ENCODE measurements around the gene TRIM24.
"Not testable (repeated sequence)": the region's sequence is repeated elsewhere in the genome, so short reads cannot be mapped to it uniquely, and the experiment has no call there.

The TRIM24 gene

DNA sequence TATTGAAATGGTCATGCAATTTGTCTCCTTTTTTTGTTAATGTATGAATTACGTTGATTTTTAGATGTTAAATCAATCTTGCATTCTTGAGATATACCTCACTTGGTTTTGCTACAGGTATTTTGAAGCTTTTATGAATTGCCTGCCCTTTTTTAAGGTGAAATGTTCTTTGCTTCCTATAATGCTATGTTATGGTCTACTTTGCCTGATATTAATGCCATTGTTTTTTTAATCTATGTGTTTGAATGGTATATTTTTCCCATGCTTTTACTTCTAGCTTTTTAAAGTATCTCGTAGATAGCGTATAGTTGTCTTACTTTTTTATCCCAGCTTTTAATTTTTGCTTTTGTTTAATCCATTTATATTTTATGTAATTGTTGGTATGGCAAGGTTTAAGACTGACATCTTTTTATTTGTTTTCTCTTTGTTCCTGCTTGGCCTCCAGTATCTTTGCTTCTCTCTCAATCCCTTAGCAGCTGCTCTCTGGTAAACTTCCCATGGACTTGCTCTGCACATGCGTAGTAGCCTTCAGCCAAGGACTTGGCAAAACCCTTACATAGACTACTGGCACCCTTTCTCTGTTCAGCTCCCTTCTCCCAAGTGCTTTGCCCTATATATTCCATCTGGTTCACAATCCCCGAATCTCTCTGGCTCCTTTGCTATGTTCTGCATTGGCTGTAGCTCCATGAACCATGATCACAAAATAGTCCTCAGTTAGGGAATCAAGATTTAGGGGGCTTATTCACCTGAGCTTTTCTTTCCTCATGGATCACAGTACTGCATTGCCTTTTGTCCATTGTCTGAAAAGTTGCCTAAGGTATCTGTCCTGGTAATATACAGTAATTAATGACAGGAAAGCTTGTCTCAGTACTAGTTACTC, 8.4 kb downstream of the TRIM24 start:
- Histone ChIP-seq H3K27ac (ENCODE audit: low read depth, low read length) (no peak overlapping the region), H3K4me1 (ENCODE audit: control insufficient read depth, insufficient read depth, low read length) (no peaks in the 10 kb centered on the region), H3K27me3 (ENCODE audit: control insufficient read depth, insufficient read depth, low read length) (no peaks in the 10 kb centered on the region), H3K9ac (ENCODE audit: low read length) (no peak overlapping the region), H3K36me3 (ENCODE audit: control insufficient read depth, insufficient read depth, low read length) (no peaks in the 10 kb centered on the region), H3K4me3 (ENCODE audit: low read length) (no peak overlapping the region)

DNA sequence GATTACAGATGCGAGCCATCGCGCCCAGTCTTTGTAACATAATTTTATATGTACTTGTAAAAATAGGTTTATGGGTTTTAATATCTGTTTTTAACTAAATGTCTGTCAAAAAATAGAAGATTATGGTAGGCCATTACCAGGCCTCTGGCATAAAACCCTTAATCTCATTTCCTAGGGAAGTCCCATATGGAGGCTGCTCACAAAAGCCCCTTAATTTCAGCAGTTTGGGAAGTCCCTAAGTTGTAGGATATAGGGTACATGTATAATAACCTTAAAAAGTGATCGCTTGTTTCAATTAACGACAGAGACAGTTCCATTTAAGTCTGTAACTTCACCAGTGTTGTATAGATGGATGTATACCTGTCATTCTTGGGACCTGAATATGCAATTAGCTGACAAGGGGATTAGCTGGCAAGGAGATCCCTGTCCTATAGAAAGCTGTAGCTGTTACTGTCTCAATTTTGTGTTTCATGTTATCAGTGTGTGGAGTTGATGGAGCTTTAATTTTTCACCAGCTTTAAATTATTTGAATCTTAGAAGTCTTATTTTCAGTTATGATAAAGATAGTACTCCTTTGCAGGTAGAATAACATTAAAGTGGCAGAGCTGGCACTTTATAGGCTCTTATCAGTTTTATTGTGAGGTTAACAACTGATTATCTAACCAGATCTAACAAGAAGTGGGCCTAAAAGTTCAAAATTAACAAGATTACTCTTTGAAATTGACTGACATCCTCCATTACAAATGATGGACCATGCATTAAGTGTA, 10.5 kb downstream of the TRIM24 start:
- Histone ChIP-seq H3K27ac (ENCODE audit: low read depth, low read length) (no peak overlapping the region), H3K9ac (ENCODE audit: low read length) (no peak overlapping the region), H3K27me3 (ENCODE audit: control insufficient read depth, insufficient read depth, low read length) (no peaks in the 10 kb centered on the region), H3K4me1 (ENCODE audit: control insufficient read depth, insufficient read depth, low read length) (no peaks in the 10 kb centered on the region), H3K4me3 (ENCODE audit: low read length) (no peak overlapping the region), H3K36me3 (ENCODE audit: control insufficient read depth, insufficient read depth, low read length) (no peaks in the 10 kb centered on the region)

DNA sequence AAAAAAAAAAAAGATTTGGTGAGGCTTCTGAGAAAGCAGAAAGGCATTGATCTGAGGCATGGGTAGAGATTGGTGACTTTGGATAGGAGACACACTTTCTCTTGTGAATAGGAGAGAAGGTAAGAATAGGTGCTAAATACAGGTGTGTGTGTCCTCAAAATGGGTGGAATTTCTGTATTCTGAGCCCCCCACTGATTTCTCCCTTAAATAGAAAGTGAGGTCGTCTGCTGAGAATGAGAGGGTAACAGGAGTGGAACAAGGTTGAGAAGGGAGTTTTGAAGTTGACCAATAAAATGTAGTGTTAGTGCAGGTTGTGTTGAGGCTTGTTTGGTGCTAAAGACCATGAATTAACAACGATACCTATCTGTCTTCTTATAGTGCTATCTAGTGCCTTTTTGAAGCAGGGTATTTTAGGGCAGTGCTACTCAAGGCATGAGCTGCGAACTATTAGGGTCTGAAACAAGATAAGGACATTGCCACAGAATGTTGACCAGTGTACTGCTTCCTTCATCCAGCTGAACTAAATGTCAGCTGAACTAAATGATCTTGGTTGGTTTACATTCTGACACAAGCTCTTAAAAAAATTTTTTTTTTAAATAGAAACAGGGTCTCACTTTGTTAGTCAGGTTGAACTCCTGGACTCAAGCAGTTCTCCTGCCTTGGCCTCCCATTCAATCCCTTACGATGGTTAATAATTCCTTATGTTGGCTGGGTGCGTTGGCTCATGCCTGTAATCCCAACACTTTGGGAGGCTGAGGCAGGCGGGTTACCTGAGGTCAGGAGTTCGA, 12.4 kb downstream of the TRIM24 start:
- H3K27me3 ChIP-seq (ENCODE audit: control insufficient read depth, insufficient read depth, low read length) = no peaks in the 10 kb centered on the region
- H3K9ac ChIP-seq (ENCODE audit: low read length) = no peak overlapping the region
- H3K4me1 ChIP-seq (ENCODE audit: control insufficient read depth, insufficient read depth, low read length) = no peaks in the 10 kb centered on the region
- no peaks in the 10 kb centered on the region for H3K36me3 ChIP-seq (ENCODE audit: control insufficient read depth, insufficient read depth, low read length)
- H3K4me3 ChIP-seq (ENCODE audit: low read length) = no peak overlapping the region
- H3K27ac ChIP-seq (ENCODE audit: low read depth, low read length) = no peak overlapping the region

DNA sequence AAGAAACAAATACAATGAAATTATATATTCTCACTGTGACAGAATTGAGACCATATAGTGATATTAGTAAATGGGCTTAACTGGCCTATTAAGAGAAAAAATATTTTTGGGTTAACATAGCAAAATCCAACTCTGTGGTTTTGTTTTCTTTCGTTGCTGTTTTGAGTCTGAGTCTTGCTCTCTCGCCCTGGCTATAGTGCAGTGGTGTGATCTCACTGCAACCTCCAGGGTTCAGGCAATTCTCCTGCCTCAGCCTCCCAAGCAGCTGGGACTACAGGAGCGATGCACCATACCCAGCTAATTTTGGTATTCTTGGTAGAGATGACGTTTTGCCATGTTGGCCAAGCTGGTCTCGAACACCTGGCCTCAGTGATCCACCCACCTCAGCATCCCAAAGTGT, 15.3 kb downstream of the TRIM24 start:
- H3K27ac ChIP-seq (ENCODE audit: low read depth, low read length) = no peak overlapping the region
- H3K36me3 ChIP-seq (ENCODE audit: control insufficient read depth, insufficient read depth, low read length) = no peaks in the 10 kb centered on the region
- H3K4me1 ChIP-seq (ENCODE audit: control insufficient read depth, insufficient read depth, low read length) = no peaks in the 10 kb centered on the region
- H3K27me3 ChIP-seq (ENCODE audit: control insufficient read depth, insufficient read depth, low read length) = no peaks in the 10 kb centered on the region
- H3K9ac ChIP-seq (ENCODE audit: low read length) = no peak overlapping the region
- no peak overlapping the region for H3K4me3 ChIP-seq (ENCODE audit: low read length)

- Histone ChIP-seq H3K36me3 (ENCODE audit: control insufficient read depth, insufficient read depth, low read length) (no peaks in the 10 kb centered on the region), H3K4me1 (ENCODE audit: control insufficient read depth, insufficient read depth, low read length) (no peaks in the 10 kb centered on the region), H3K27ac (ENCODE audit: low read depth, low read length) (no peak overlapping the region)
These were observed 17.1 kb downstream of the TRIM24 start for GRCh38 chr7:138477081-138477578.

DNA sequence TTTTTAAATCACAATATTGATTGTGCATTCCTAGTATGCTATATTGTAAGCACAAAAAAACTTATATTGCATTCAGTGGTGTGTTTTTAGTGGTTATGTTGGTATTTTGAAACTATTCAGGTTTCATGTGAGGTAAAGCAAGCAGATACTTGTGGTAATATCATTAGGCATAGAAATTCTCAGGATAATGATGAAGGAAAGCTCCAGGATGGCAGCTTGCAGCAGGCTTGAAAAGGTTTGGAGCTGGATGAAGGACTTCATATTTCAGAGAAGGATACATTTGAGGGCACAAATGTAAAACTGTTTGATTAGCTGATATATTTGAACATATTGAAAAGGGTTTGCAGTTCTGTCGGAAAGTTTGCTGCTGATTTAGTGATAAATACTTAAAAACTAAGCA, 17.5 kb downstream of the TRIM24 start:
- no peaks in the 10 kb centered on the region for H3K36me3 ChIP-seq (ENCODE audit: control insufficient read depth, insufficient read depth, low read length)
- H3K27ac ChIP-seq (ENCODE audit: low read depth, low read length) = no peak overlapping the region
- no peak overlapping the region for H3K9ac ChIP-seq (ENCODE audit: low read length)

More at GRCh38 chr7:138477081-138477578, 17.1 kb downstream of the TRIM24 start:
- H3K27me3 ChIP-seq (ENCODE audit: control insufficient read depth, insufficient read depth, low read length) = no peaks in the 10 kb centered on the region
- H3K4me3 ChIP-seq (ENCODE audit: low read length) = no peak overlapping the region
- no peak overlapping the region for H3K9ac ChIP-seq (ENCODE audit: low read length)

GRCh38 chr7:138478499-138478908, 18.4 kb downstream of the TRIM24 start:
- no peaks in the 10 kb centered on the region for H3K4me1 ChIP-seq (ENCODE audit: control insufficient read depth, insufficient read depth, low read length)

More for the DNA sequence above, 17.5 kb downstream of the TRIM24 start:
- Histone ChIP-seq H3K27me3 (ENCODE audit: control insufficient read depth, insufficient read depth, low read length) (no peaks in the 10 kb centered on the region), H3K4me1 (ENCODE audit: control insufficient read depth, insufficient read depth, low read length) (no peaks in the 10 kb centered on the region), H3K4me3 (ENCODE audit: low read length) (no peak overlapping the region)

GRCh38 chr7:138480527-138480926, 20.5 kb downstream of the TRIM24 start:
- Histone ChIP-seq H3K36me3 (ENCODE audit: control insufficient read depth, insufficient read depth, low read length) (no peaks in the 10 kb centered on the region), H3K27me3 (ENCODE audit: control insufficient read depth, insufficient read depth, low read length) (no peaks in the 10 kb centered on the region), H3K27ac (ENCODE audit: low read depth, low read length) (no peak overlapping the region), H3K4me3 (ENCODE audit: low read length) (no peak overlapping the region), H3K9ac (ENCODE audit: low read length) (no peak overlapping the region), H3K4me1 (ENCODE audit: control insufficient read depth, insufficient read depth, low read length) (no peaks in the 10 kb centered on the region)

More at GRCh38 chr7:138478499-138478908, 18.4 kb downstream of the TRIM24 start:
- no peak overlapping the region for H3K9ac ChIP-seq (ENCODE audit: low read length)
- no peaks in the 10 kb centered on the region for H3K27me3 ChIP-seq (ENCODE audit: control insufficient read depth, insufficient read depth, low read length)
- H3K36me3 ChIP-seq (ENCODE audit: control insufficient read depth, insufficient read depth, low read length) = no peaks in the 10 kb centered on the region
- no peak overlapping the region for H3K27ac ChIP-seq (ENCODE audit: low read depth, low read length)
- no peak overlapping the region for H3K4me3 ChIP-seq (ENCODE audit: low read length)

- no peak overlapping the region for H3K27ac ChIP-seq (ENCODE audit: low read depth, low read length)
- H3K4me1 ChIP-seq (ENCODE audit: control insufficient read depth, insufficient read depth, low read length) = no peaks in the 10 kb centered on the region
- no peak overlapping the region for H3K9ac ChIP-seq (ENCODE audit: low read length)
These were observed 21.7 kb downstream of the TRIM24 start for GRCh38 chr7:138481447-138482380.

GRCh38 chr7:138483531-138483930, 23.5 kb downstream of the TRIM24 start:
- no peak overlapping the region for H3K4me3 ChIP-seq (ENCODE audit: low read length)
- no peak overlapping the region for H3K27ac ChIP-seq (ENCODE audit: low read depth, low read length)
- no peaks in the 10 kb centered on the region for H3K27me3 ChIP-seq (ENCODE audit: control insufficient read depth, insufficient read depth, low read length)
- H3K4me1 ChIP-seq (ENCODE audit: control insufficient read depth, insufficient read depth, low read length) = no peaks in the 10 kb centered on the region
- no peaks in the 10 kb centered on the region for H3K36me3 ChIP-seq (ENCODE audit: control insufficient read depth, insufficient read depth, low read length)
- no peak overlapping the region for H3K9ac ChIP-seq (ENCODE audit: low read length)

More at GRCh38 chr7:138481447-138482380, 21.7 kb downstream of the TRIM24 start:
- H3K27me3 ChIP-seq (ENCODE audit: control insufficient read depth, insufficient read depth, low read length) = no peaks in the 10 kb centered on the region
- no peak overlapping the region for H3K4me3 ChIP-seq (ENCODE audit: low read length)
- no peaks in the 10 kb centered on the region for H3K36me3 ChIP-seq (ENCODE audit: control insufficient read depth, insufficient read depth, low read length)

- not testable (repeated sequence) for H3K4me1 ChIP-seq (ENCODE audit: control insufficient read depth, insufficient read depth, low read length); H3K27me3 ChIP-seq (ENCODE audit: control insufficient read depth, insufficient read depth, low read length); H3K36me3 ChIP-seq (ENCODE audit: control insufficient read depth, insufficient read depth, low read length); H3K4me3 ChIP-seq (ENCODE audit: low read length); H3K27ac ChIP-seq (ENCODE audit: low read depth, low read length); H3K9ac ChIP-seq (ENCODE audit: low read length)
These were observed 25.4 kb downstream of the TRIM24 start for GRCh38 chr7:138485508-138485907.
